ENCODE measurements around the gene DEAF1. TPM values are rescaled to one million over a fixed set of nuclear protein-coding genes. Genes with fewer than 3 reads are reported as not detected.

The DEAF1 gene
- total and polyA plus RNA-seq, 9 of the 15 experiments (the other 6 are each of a cell fraction or from before 2014, with no cell fraction given) = 2.0 to 69.1 (median 26.8) TPM

- Histone ChIP-seq H3K4me1 (replicated peaks in 1 of 2; ENCODE audit: control insufficient read depth in 2 of 2, insufficient read depth in 2 of 2, low read length in 2 of 2) (peaks cover 16 to 34% of the 10 kb centered on the region in 2 experiments; a peak in 4 of 5 replicates), H3K36me3 (ENCODE audit: control insufficient read depth, insufficient read depth, low read length) (peaks cover 84% of the 10 kb centered on the region), H2AFZ (ENCODE audit: low read depth, low read length) (no peak overlapping the region), H3K79me2 (ENCODE audit: control insufficient read depth, insufficient read depth, low read length) (peaks cover 32% of the 10 kb centered on the region), H3K4me2 (ENCODE audit: insufficient read depth, low read length) (no peak overlapping the region), H3K27ac (ENCODE audit: extremely low read depth, low read depth, low read length) (no peak overlapping the region), H3K27me3 (ENCODE audit: control insufficient read depth in 2 of 2, insufficient read depth in 2 of 2, low read length in 2 of 2) (no peaks in the 10 kb centered on the region), H3K9me3 (replicated peaks; ENCODE audit: control insufficient read depth, insufficient read depth, low read depth, low read length) (peaks cover 3% of the 10 kb centered on the region; the same call in 1 of the 2 replicates), H4K20me1 (replicated peaks; ENCODE audit: control insufficient read depth, insufficient read depth, low read length) (no peaks in the 10 kb centered on the region), H3K4me3 (no peak overlapping the region), H3K9ac (ENCODE audit: insufficient read depth in 1 of 2, low read depth in 2 of 2, low read length in 2 of 2) (no peak overlapping the region), H3K9me1 (ENCODE audit: control insufficient read depth, insufficient read depth, low read length) (no peaks in the 10 kb centered on the region)
- 76% methylated on average over 15 of the region's 15 CpGs for WGBS (ENCODE audit: insufficient coverage, low coverage, missing lambda C conversion rate)
- peak; percentile 72 for ATAC-seq
- POLR2A ChIA-PET = no interaction called here
- in situ Hi-C loops (cut with MboI) = no loop called here
- FAIRE-seq = no peak
- CTCF ChIA-PET (ENCODE audit: low intra/inter-chr PET ratio) = interaction anchor here (2.1 to 2.4 kb wide), 2 partner anchors 61 to 65 kb away, joined by 16 to 22 read pairs; no protein-coding TSS in a partner anchor
- intact Hi-C loops (cut with micrococcal nuclease) = loop anchor here (2.0 kb wide), 1 partner anchor 60 kb away; no protein-coding TSS in a partner anchor
- no TSS peak for BruUV-seq (replicated peaks)
- peak; percentile 53 to 72 (median 67) for DNase-seq (ENCODE audit: extremely low read depth in 1 of 4, low spot score in 3 of 4)
- TF ChIP-seq ARID2 (IDR thresholded peaks at IDR 0.05) (peak; percentile 67; the same call in 1 of the 2 replicates), CTCF (IDR thresholded peaks at IDR 0.05 in 2 of 3, conservative IDR thresholded peaks at IDR 0.05 in 1 of 3; ENCODE audit: insufficient read depth in 2 of 3, low read depth in 1 of 3, low read length in 3 of 3) (peak; percentile 78 to 79 (median 78)), RCOR1 (IDR thresholded peaks at IDR 0.05; ENCODE audit: borderline replicate concordance in 1 of 2, low read depth in 2 of 2, low read length in 2 of 2) (no peak), CTCFL (IDR thresholded peaks at IDR 0.05; ENCODE audit: borderline replicate concordance, insufficient read depth, low read depth, low read length, poor library complexity, severe bottlenecking) (peak; percentile 16), DEAF1 (CRISPR knock-in tag; IDR thresholded peaks at IDR 0.05) (peak; percentile 55), TFAP4 (CRISPR knock-in tag; IDR thresholded peaks at IDR 0.05; ENCODE audit: borderline replicate concordance) (peak; percentile 11; the same call in 1 of the 2 replicates), MTA3 (IDR thresholded peaks at IDR 0.05; ENCODE audit: borderline replicate concordance) (peak; percentile 36; the same call in 1 of the 2 replicates)
Observed at GRCh38 chr11:662689-663274, 32.2 kb downstream of the DEAF1 start.
